ENCODE results near the gene MDM1. TPM values are rescaled to one million over a fixed set of nuclear protein-coding genes. Genes with fewer than 3 reads are reported as not detected.

Gene MDM1
- total and polyA plus RNA-seq, 2 of the 13 experiments (the other 11 are each of a cell fraction or from before 2014, with no cell fraction given), result 4.6 to 15.2 TPM

- ATAC-seq (peak; percentile 99), FAIRE-seq (peak; percentile 92), DNase-seq (ENCODE audit: low spot score) (peak; percentile 72)
- in situ Hi-C loops (cut with HindIII; ENCODE audit: extremely low pct_ligation_motif_present, low pct_unique_long_range_greater_than_20kb), result no loop called here
- H3K79me2 ChIP-seq (ENCODE audit: insufficient read depth, low read length), result no peaks in the 10 kb centered on the region
- H3K27ac ChIP-seq (ENCODE audit: extremely low read length, insufficient read depth, low read length), result peak overlapping the region; percentile 57
- H3K27me3 ChIP-seq (ENCODE audit: control insufficient read depth in 1 of 2, insufficient read depth in 2 of 2, low read length in 2 of 2), result no peaks in the 10 kb centered on the region; a peak in 1 of 5 replicates
- peak overlapping the region; percentile 91 for H3K4me2 ChIP-seq (ENCODE audit: low read depth, low read length)
- ChIA-PET POLR2A (interaction anchor here (0.7 to 1.3 kb wide), 4 partner anchors 24 to 245 kb away, joined by 3 to 6 read pairs (median 4); partner anchors contain the start of genes MDM1 and RAP1B), CTCF (ENCODE audit: low intra/inter-chr PET ratio, low total read pairs) (no interaction called here)
- no peaks in the 10 kb centered on the region for H3K9me3 ChIP-seq (ENCODE audit: low read length)
- no TSS peak for BruUV-seq (replicated peaks)
- peaks cover 13% of the 10 kb centered on the region; the same call in 1 of the 2 replicates for H3K4me1 ChIP-seq (ENCODE audit: insufficient read depth, low read length)
- WGBS (ENCODE audit: low lambda C conversion rate), result under 1% methylated on average over 14 of the region's 26 CpGs
- peak overlapping the region; percentile 55 for H2AFZ ChIP-seq (ENCODE audit: low read length)
- no peaks in the 10 kb centered on the region for H4K20me1 ChIP-seq (ENCODE audit: insufficient read depth, low read length)
- no peaks in the 10 kb centered on the region for H3K36me3 ChIP-seq (replicated peaks in 1 of 2; ENCODE audit: control insufficient read depth in 1 of 2, insufficient read depth in 2 of 2, low read length in 2 of 2)
- intact Hi-C loops (cut with micrococcal nuclease; ENCODE audit: unreplicated experiment), result loop anchor here (2.0 kb wide), 1 partner anchor 32 kb away; the partner anchor contains the start of gene MDM1
- peak overlapping the region; percentile 43 to 78 (median 66) for H3K4me3 ChIP-seq (replicated peaks in 1 of 3; ENCODE audit: insufficient read depth in 1 of 3, low read depth in 2 of 3, low read length in 3 of 3)
- H3K9ac ChIP-seq (ENCODE audit: insufficient read depth, low read depth, low read length), result peak overlapping the region; percentile 45; the same call in 1 of the 2 replicates
- TF ChIP-seq GMEB2 (CRISPR knock-in tag; IDR thresholded peaks at IDR 0.05; ENCODE audit: low read depth), result no peak
- no peak for TF ChIP-seq ZNF709 (CRISPR knock-in tag; IDR thresholded peaks at IDR 0.05)
- no peak for TF ChIP-seq GTF2F1 (IDR thresholded peaks at IDR 0.05; ENCODE audit: low read length)
- TF ChIP-seq CC2D1A (CRISPR knock-in tag; IDR thresholded peaks at IDR 0.05), result no peak
- peak; percentile 89 for TF ChIP-seq ZSCAN31 (CRISPR knock-in tag; IDR thresholded peaks at IDR 0.05; ENCODE audit: low read depth)
- TF ChIP-seq KAT2B (IDR thresholded peaks at IDR 0.05; ENCODE audit: borderline replicate concordance, low read depth, low read length), result no peak
- no peak for TF ChIP-seq GPBP1L1 (CRISPR knock-in tag; IDR thresholded peaks at IDR 0.05)
- TF ChIP-seq HMG20A (CRISPR knock-in tag; IDR thresholded peaks at IDR 0.05; ENCODE audit: borderline replicate concordance), result peak; percentile 16; the same call in 1 of the 2 replicates
- TF ChIP-seq TBL1XR1 (IDR thresholded peaks at IDR 0.05; ENCODE audit: borderline replicate concordance, low read length, partially characterized antibody), result no peak
- TF ChIP-seq ZNF12 (CRISPR knock-in tag; IDR thresholded peaks at IDR 0.05), result peak; percentile 55; the same call in 1 of the 2 replicates
- TF ChIP-seq EED (CRISPR knock-in tag; IDR thresholded peaks at IDR 0.05), result no peak
- TF ChIP-seq ZFP41 (CRISPR knock-in tag; IDR thresholded peaks at IDR 0.05; ENCODE audit: borderline replicate concordance), result peak; percentile 39; the same call in 1 of the 2 replicates
- no peak for TF ChIP-seq MEIS2 (CRISPR knock-in tag; IDR thresholded peaks at IDR 0.05)
- peak; percentile 53; the same call in 1 of the 2 replicates for TF ChIP-seq HINFP (CRISPR knock-in tag; IDR thresholded peaks at IDR 0.05; ENCODE audit: low read depth)
These were observed 32.9 kb upstream of the MDM1 start for GRCh38 chr12:68364893-68365725.
